HG03378 (cell line): Measurements from ENCODE around the gene ELF2.
A peak's percentile ranks its signal among the peaks of the same experiment; 100 is the strongest.
"Not testable (repeated sequence)": the region's sequence is repeated elsewhere in the genome, so short reads cannot be mapped to it uniquely, and the experiment has no call there.

ENCODE experiments used
- ATAC-seq: cut with Tn5 transposase; IDR thresholded peaks from one replicate; pipeline ENCODE4 v1.9.1; 2021; ENCODE audit warnings: mild to moderate bottlenecking, moderate library complexity; ENCODE audit not compliant: unreplicated experiment

Gene ELF2

DNA sequence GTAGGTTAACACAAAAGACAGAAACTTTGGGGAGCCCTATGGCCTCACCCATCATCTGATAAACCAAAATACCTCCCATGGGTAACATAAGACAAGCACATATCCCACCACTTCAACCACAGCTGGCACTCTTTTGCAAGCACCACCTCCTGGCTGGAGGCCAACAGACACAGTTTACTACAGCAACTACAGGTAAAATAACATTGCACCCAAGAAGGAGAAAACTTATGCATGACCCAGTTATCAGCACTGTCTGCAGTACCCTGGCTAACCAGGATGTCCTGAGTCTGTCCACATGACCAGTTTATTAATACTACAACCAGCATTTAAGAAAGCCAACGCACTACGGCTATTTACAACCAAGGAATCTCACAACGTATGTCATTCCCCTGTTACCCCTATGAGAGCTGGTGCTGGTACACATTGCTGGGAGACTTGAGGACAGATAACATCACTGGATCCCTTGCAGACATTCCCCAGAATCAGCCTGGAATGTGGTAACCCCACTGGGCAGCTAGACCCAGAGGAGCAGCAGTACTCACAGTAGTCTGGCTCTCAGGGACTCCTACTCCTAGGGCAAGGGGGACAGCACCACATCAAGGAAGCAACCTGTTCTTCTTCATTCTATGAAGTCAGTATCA lies 32.0 kb downstream of the ELF2 start:
- no peak for ATAC-seq

DNA sequence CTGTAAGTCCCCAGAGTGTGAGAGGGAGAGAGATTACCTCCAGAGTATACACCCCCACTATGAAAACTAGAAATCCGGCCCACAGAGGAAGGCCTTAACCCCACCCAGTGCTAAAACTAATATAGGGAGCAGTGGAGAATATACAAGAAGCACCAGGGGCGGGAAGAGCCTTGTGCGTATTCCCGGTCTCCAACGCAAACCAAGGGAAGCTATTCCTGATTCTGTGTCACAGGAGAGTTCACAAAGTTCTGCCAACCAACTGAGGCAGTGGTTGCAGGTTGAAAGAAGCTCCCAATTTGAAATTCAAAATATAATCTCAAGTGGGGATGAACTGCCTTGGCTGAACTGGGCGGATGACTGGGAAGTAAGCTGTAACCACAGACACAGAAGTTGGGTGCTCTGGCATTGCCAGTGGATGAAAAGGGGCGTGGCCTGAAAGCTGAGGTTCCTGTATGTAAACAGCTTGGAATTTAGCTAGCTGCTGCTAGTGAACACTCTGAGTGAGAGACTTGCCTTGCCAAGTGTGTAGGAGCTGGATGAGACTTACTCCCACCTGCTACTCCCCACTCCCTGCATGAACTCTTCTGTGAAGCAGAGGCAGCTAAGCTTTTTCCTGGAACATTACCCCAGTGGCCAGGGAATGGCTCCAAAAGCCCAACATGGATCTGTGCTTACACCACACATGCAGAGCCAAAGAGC lies 32.7 kb downstream of the ELF2 start:
- ATAC-seq: no peak

DNA sequence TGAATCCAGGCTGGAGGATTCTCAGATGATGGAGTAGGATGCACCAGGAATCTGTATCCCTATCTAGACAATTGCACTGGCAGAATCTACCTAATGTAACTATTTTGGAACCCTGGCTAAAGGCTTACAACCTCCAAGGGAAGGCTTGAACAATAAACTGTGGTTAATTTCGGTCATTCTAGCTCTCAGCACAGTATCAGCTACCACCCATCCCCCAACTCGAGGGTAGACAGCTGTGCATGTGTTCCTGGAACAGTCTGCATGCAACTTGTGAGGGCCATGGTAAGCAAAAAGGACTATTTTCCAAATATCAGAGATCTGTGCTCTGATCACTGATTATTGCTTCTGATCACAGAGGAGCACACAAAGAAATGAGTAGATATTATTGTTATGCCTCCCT lies 34.0 kb downstream of the ELF2 start:
- ATAC-seq: no peak

DNA sequence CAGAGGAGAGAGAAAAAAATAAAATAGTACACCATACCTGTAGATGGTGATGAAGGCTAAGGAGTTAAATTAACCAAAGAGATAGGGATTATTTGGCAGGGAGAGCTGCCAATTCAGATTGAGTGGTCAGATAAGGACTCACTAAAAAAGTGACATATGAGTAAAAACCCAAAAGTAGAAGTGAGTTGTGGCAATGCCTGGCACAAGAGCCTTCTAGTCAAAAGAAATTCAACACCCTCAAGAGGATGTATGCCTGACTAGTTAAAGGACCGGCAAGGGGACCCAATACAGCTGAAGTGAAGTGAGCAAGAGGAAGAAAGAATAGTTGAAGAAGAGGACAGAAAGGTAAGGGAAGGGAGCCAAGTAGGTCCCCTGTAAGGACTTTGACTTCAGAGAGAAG lies 34.9 kb downstream of the ELF2 start:
- peak; percentile 88 for ATAC-seq

DNA sequence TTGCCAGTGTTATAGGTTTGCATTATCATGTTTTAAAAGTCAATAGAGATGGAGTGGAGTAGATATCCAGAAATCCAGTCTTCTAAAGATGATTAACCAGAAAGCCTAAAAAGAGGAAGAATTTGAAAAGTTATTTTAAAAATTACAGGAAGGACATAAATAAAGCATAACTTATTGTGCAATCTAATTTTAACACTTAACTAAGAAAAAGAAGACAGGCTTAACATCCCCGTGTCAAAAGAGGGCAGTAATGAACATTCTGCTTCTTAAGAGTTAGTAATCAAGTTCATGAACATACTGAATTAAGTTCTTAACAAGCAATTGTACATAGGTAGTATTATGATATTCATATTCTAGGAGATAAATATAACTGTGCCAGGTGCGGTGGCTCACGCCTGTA lies 39.3 kb downstream of the ELF2 start:
- ATAC-seq: no peak

DNA sequence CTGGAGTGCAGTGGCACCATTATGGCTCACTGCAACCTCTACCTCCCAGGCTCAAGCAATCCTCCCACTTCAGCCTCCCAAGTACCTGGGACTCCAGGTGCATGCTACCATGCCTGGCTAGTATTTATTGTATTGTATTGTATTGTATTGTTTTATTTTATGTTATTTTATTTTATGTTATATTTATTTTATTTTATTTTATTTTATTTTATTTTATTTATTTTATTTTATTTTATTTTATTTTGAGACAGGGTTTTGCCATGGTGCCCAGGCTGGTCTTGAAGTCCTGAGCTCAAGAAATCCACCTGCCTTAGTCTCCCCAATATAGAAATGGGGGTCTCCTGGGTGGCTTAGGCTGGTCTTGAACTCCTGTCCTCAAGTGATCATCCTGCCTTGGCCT lies 42.6 kb downstream of the ELF2 start:
- ATAC-seq: no peak

DNA sequence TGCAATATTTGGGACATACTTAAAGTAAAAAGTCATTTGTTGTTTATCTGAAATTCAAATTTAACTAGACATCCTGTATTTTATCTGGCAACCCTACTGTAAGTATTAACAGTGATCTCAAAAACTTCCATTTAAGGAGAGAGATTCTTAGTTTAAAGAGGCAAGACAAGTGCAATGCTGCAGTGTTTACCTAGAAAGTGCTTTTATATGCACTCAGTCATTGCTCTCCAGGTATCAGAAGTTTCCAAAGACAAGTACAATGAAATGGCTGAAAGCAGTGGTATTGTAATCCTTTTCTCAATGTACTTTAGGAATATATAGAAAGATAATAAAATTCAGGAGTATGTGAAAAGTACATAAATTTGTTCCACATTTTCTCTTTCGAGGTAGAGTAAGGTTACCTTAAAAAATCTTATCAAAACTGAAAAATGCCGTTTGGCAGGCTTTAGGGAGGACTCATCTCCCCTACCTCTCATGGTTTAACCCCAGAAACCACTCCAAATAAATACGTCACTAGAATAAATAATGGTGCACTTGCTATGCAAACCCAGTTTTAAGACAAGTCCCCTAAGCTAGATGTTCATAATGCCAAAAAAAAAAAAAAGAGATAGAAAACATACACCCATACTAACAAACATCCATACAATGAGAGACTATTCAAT lies 45.7 kb downstream of the ELF2 start:
- no peak for ATAC-seq

DNA sequence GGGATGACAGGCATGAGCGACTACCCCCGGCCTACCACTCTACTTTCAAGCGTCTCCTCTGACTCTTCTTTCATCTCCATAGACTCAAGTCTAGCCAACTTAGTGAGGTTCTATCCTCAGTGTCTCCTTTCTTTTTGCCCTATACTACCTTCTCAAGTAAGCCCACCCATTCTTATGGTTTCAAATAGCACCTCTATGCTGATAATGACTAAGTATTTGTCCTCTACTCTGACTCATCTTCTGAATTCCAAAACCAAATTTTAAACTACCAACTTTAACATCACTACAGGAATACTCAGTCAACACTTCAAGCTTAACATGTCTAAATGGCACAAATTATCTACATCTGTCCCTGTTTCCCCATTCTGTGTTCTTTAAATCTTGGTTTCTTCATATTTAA lies 47.8 kb downstream of the ELF2 start:
- no peak for ATAC-seq

DNA sequence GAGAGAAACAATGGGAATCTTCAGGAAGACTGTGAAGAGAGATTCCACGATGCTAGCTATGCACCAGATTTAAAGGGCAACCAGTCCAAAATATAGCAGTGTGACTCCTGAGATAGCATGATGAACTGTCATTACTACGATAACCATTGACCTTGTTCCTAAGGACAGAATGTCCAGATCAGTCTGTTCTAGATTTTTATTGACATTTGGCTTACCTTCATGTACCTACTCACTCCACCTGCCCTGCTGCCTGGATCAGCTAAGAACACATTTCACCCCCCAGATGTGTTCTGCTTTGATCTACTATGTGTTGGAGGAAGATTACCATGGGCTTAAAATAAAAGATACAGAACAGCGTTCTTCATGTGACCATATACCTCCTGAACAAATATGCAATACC lies 50.1 kb downstream of the ELF2 start:
- ATAC-seq: no peak

DNA sequence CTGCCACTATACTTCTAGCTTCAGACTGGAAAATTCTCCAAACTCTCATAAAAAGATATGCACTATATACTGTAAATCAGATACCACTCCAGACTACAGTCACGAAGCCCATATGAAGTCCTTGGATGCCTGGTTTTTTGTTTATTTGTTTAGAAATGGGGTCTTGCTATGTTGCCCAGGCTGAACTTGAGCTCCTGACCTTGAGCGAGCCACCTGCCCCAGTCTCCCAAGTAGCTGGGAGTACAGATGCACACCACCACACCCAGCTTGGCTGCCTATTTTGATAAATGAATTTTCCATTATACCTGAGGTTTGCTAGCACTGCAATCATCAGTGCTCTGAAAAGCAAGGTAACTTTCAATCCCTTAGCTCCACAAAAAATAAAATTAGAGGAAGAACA lies 53.1 kb downstream of the ELF2 start:
- no peak for ATAC-seq

DNA sequence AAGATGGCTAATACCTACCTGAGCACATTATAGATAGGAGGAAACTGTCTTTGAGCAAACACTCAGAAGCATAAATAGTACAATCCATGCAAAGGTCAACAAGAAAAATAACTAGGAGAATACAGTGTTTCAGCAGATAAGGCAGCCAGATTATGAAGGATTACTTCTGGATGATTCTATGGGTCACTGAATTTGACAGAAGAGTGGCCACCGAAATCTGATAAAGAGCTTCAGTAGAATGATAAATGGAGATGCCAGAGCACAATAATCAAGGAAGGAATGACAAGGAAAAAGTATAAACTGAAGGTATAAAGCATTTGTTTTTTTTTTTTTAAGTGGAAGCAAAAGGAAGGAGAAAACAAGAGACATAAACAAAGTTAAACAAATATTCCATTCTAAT lies 58.7 kb downstream of the ELF2 start:
- ATAC-seq: no peak

DNA sequence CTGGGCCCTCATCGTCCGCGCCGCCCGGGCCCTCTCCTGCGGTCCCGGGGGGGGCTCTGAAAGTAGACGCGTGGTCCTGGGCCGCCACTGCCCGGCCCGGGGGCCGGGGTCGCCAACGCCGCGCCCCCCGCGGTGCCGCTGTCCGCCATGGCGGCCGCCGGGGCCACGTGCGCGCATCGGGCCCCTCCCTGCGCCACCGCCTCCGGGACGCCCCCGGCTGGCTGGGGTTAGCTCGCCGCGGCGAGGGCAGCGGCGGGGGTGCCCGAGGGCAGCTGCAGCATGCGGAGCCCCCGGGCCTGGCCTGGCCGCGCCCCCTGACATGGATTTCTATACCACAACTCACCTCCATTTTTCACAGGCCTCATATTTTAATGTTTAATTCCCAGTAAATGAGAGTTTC lies 61.8 kb downstream of the ELF2 start:
- ATAC-seq: no peak

DNA sequence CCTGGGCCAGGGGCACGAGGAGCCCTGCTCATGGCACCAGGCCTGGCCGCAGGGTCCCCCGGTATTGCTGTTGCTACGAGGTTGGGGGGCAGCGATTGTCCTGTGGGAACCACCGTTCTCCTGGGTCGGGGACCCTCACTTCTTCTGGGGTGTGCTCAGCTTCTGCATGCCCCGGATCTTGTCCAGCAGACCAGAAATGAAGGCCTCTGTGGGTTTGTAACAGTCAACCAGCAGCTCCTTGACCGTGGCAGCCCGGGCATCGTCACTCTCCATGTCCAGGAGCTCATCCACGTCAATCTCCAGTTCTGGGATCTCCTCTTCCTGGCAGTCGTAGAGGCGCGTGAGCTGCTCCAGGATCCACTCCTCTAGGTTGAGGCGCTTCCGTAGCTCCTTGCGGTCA lies 62.2 kb downstream of the ELF2 start:
- ATAC-seq: not testable (repeated sequence)

DNA sequence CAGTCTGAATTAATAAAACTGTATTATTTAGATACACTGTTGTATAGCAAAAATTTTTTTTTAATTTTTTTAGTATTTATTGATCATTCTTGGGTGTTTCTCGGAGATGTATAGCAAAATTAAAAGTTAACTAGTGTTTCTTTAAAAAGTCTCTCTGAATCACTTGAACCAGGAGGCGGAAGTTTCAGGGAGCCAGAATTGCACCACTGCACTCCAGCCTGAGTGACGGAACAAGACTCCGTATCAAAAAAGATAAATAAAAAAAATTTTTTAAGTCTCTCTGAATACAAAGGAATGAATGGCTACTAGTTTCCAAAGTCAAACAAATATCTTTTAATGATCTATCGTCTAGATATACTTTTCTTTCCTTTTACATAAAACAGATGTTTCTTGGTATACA lies 64.4 kb downstream of the ELF2 start:
- ATAC-seq: no peak

DNA sequence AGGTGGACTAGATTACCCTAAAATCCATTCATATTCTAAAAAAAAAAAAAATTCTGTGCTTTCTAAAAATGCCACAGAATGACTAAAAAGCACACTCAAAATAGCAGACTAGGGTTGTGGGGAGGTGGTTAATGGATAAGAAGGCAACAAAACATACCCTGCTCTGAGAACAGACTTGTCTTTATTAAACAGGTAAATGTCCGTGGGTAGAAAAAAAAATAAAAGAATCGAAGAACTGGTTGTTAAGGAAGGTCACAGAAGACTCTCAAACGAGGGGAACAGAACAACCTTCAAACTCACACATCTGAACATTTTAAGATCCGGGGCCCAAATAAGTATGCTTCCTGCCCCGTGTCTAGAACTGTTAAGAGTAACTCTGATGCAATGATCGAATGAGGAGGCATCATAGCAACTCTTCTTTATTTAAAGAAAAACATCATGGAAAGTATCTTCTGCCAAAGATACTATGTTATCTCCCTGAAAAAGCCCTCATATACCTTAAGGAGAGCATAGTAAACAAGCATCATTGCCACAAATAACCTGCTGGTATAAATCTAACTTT lies 68.4 kb downstream of the ELF2 start:
- ATAC-seq: no peak

DNA sequence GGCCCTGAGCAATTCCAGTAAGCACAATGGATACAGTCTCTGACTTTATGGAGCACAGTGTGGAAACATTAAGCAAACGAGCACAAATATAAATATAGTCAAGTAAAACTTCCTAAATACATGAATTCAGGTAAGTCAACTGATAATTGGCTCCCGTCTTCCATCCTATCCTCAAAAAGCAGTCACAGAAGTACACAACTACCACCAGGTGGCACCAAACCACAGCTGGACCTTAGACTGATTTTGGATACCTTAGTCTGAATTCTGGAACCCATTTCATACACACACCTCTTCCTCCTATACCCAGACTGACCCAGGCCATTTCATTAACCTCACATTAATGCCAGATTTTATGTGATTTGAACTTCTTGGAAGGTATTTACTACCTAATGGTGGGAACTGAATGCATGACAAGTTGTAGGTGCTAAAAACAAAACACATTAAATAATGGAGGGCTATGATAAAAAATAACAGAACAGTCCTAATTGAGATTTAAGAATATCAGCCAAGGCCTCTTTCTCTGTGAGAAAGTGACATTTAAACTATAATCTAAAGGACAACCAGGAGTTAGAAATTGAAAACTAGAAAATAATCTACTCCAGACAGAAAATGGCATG lies 77.5 kb downstream of the ELF2 start:
- peak; percentile 84 for ATAC-seq

DNA sequence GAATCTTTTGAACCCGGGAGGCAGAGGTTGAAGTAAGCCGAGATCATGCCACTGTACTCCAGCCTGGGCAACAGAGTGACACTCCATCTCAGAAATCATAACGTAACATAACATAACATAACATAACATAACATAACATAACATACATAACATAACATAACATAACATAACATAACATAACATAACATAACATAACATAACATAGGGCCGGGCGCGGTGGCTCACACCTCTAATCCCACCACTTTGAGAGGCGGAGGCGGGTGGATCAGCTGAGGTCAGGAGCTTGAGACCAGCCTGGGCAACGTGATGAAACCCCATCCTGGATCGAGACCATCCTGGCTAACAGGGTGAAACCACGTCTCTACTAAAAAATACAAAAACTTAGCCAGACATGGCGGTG lies 84.7 kb downstream of the ELF2 start:
- ATAC-seq: no peak

DNA sequence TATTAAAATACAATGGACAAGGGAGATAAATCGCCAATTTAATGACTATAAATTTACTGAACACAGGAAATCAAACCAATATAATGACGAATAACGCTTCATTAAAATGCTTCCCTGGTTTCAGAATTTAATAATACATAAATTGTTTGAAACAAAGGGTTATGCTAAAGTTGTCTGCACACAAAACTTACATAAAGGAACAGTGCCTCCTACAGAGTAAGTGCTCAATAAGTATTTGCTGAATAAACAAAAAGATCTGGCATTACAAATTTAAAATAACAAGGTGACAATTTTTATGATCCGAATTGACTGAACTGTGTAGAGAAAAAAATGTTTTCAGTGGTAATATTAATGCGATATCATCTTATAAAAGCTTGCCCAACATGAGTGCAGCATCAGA lies 91.9 kb downstream of the ELF2 start:
- no peak for ATAC-seq

DNA sequence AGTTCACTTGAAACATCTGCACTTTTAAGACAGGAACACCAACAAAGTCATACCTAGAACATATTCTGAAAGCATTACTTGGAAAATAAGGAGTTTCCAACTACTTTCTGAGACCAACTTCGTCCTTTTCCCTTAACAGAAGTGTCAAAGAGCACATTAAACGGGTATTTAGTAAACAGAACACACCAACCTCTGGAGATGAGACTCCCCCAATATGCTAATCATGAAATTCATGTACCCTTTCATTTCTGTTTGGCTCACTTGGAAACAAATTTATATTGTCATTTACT lies 92.3 kb downstream of the ELF2 start:
- ATAC-seq: no peak

DNA sequence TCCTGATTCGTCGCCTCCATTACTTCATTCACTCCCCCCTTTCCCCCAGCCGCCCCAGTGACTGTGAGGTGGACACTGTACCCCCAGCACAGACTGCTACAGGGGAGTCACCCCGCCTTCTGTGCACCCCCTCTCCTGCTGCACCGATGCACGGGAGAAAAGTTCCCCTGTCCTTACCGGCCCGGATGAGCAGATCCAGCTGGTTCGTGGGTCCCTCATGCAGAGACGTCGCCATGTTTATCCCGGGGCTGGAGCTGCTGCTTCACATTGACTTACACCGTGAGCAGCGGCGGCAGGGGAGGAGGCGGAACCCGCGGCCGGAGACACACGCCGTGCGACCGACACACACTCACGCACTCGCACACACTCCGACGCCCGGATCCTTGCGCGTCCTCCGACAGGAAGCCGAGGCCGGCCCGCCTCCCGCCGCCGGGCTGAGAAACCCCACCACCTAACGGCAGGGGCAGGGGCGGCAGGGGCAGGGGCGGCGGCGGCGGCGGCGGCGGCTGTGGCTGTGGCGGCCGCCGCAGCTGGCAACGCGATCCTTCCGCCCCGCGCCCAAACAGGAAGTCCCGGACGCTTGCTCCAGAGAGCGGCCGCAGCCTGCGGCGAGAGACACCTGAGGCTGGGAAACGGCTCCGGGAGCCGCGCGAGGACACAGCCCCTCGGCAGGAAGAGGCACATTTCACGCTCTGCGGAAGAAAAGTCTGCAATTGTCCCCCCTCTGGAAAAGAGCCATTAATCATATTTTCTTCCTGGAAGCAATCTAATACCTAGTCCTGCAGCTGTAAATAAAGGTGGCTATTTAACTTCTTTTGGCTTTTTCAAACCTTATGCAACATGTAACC lies 92.8 kb downstream of the ELF2 start:
- peak; percentile 40 for ATAC-seq

DNA sequence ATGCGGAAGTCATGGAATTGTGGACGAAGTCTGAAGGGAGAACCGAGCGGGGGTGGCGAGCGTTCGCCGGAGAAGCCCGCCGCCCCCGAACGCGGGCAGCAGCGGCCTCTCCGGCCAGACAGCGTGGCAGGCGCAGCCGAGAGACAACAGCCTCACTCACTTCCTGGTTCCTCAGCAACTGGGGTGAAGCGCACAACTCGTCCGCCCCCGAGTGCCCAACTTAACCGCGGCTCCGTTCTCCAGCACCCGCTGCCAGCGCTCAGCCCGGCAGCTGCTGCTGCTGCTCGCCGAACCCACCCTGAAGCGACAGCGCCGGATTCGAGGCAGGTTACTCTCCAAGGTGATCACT lies 93.4 kb downstream of the ELF2 start:
- peak; percentile 27 for ATAC-seq
